LNCAP (cell line): ENCODE results near the gene GABBR2.

Experiments used
- CTCF ChIP-seq: fragments of 450-650 bp; IDR thresholded peaks from 2 replicates; pipeline ENCODE4 v1.5.1; 2017; ENCODE audit warnings: mild to moderate bottlenecking

Gene GABBR2

GRCh38 chr9:98530806-98531386 is 177.8 kb downstream of the GABBR2 start:
- TF ChIP-seq CTCF = no peak

- no peak for TF ChIP-seq CTCF
These were observed 178.5 kb downstream of the GABBR2 start for GRCh38 chr9:98530275-98530674.

GRCh38 chr9:98529841-98530240 is 178.9 kb downstream of the GABBR2 start:
- no peak for TF ChIP-seq CTCF

- TF ChIP-seq CTCF = peak; percentile 15; the same call in 1 of the 2 replicates
These were observed 185.4 kb downstream of the GABBR2 start for GRCh38 chr9:98523231-98523901.

GRCh38 chr9:98522487-98522886 is 186.2 kb downstream of the GABBR2 start:
- TF ChIP-seq CTCF = no peak

- no peak for TF ChIP-seq CTCF
These were observed 187.6 kb downstream of the GABBR2 start for GRCh38 chr9:98521141-98521540.

- no peak for TF ChIP-seq CTCF
These were observed 188.3 kb downstream of the GABBR2 start for GRCh38 chr9:98520221-98520960.
